Suprapubic skin (tissue), 3 donors: ENCODE results near the gene STX8.

ENCODE experiments used
- CTCF ChIP-seq, 2 donors: fragments of 200-600 bp in 1 of 2; fragments of 450-650 bp in 1 of 2; sonication (generic) in 1 of 2; IDR thresholded peaks; one replicate each; pipeline ENCODE4 v1.5.1; 2016 to 2019; ENCODE audit warnings: antibody characterized with exemption in 2 of 2, mild to moderate bottlenecking in 1 of 2, moderate library complexity in 1 of 2
- POLR2A ChIP-seq, 2 donors: fragments of 450-650 bp; IDR thresholded peaks; one replicate each; pipeline ENCODE4 v1.6.1; 2017; ENCODE audit warnings: antibody characterized with exemption in 2 of 2, mild to moderate bottlenecking in 2 of 2, moderate library complexity in 2 of 2

GRCh38 chr17:9443811-9444210, 131.8 kb downstream of the STX8 start:
- TF ChIP-seq CTCF (IDR thresholded peaks at IDR 0.05) (no peak), POLR2A (IDR thresholded peaks at IDR 0.05) (no peak)
